HEK293T (cell line): ENCODE measurements around the gene LTB4R.

ENCODE experiments used
- CTCF ChIA-PET: fragments of 350-600 bp; formaldehyde crosslinking; extraction: SDS; loops from one replicate; lab custom pipeline; 2021; ENCODE audit warnings: antibody characterized with exemption, inconsistent platforms; lab: Yijun Ruan, JAX
- POLR2A ChIA-PET: fragments of 350-600 bp; formaldehyde crosslinking; extraction: SDS; loops from one replicate; lab custom pipeline; 2020; ENCODE audit warnings: antibody characterized with exemption, inconsistent platforms; lab: Yijun Ruan, JAX
- DNase-seq: peaks from one replicate; pipeline ENCODE4 v3.0.0; 2012; ENCODE audit warnings: mixed read lengths; ENCODE audit errors: extremely low spot score
- ARNT ChIP-seq: fragments of 450-650 bp; IDR thresholded peaks from 2 replicates; pipeline ENCODE4 v1.6.1; 2017; ENCODE audit warnings: mild to moderate bottlenecking
- BHLHE40 ChIP-seq: fragments of 450-650 bp; IDR thresholded peaks from 2 replicates; pipeline ENCODE4 v1.6.1; 2016; ENCODE audit warnings: mild to moderate bottlenecking, moderate library complexity, borderline replicate concordance
- CTBP1 ChIP-seq: fragments of 450-650 bp; IDR thresholded peaks from 2 replicates; pipeline ENCODE4 v1.6.1; 2016; ENCODE audit warnings: borderline replicate concordance
- ELF4 ChIP-seq: fragments of 450-650 bp; IDR thresholded peaks from 2 replicates; pipeline ENCODE4 v1.6.1; 2017; ENCODE audit warnings: antibody characterized with exemption
- FOXA1 ChIP-seq: fragments of 450-650 bp; IDR thresholded peaks from 2 replicates; pipeline ENCODE4 v1.6.1; 2016; ENCODE audit warnings: mild to moderate bottlenecking
- FOXK2 ChIP-seq: fragments of 450-650 bp; IDR thresholded peaks from 2 replicates; pipeline ENCODE4 v1.6.1; 2016; ENCODE audit warnings: mild to moderate bottlenecking
- FOXM1 ChIP-seq: fragments of 450-650 bp; IDR thresholded peaks from 2 replicates; pipeline ENCODE4 v1.6.1; 2017; ENCODE audit warnings: mild to moderate bottlenecking, borderline replicate concordance
- HDGF ChIP-seq: fragments of 450-650 bp; IDR thresholded peaks from 2 replicates; pipeline ENCODE4 v1.6.1; 2017; ENCODE audit warnings: antibody characterized with exemption, borderline replicate concordance
- L3MBTL2 ChIP-seq: fragments of 450-650 bp; conservative IDR thresholded peaks from 2 replicates; pipeline ENCODE4 v1.6.1; 2016; ENCODE audit warnings: mild to moderate bottlenecking
- LEF1 ChIP-seq: fragments of 450-650 bp; IDR thresholded peaks from 2 replicates; pipeline ENCODE4 v1.6.1; 2017; ENCODE audit warnings: mild to moderate bottlenecking, borderline replicate concordance
- NFRKB ChIP-seq: fragments of 450-650 bp; IDR thresholded peaks from 2 replicates; pipeline ENCODE4 v1.6.1; 2016; ENCODE audit warnings: mild to moderate bottlenecking, moderate library complexity
- PKNOX1 ChIP-seq: fragments of 450-650 bp; IDR thresholded peaks from 2 replicates; pipeline ENCODE4 v1.6.1; 2016
- SP1 ChIP-seq: fragments of 450-650 bp; IDR thresholded peaks from 2 replicates; pipeline ENCODE4 v1.6.1; 2017
- SUZ12 ChIP-seq: fragments of 450-650 bp; IDR thresholded peaks from 2 replicates; pipeline ENCODE4 v1.6.1; 2016; ENCODE audit warnings: mild to moderate bottlenecking
- TARDBP ChIP-seq: fragments of 450-650 bp; IDR thresholded peaks from 2 replicates; pipeline ENCODE4 v1.6.1; 2016
- ZNF384 ChIP-seq: fragments of 450-650 bp; IDR thresholded peaks from 2 replicates; pipeline ENCODE4 v1.6.1; 2016

Gene LTB4R

DNA sequence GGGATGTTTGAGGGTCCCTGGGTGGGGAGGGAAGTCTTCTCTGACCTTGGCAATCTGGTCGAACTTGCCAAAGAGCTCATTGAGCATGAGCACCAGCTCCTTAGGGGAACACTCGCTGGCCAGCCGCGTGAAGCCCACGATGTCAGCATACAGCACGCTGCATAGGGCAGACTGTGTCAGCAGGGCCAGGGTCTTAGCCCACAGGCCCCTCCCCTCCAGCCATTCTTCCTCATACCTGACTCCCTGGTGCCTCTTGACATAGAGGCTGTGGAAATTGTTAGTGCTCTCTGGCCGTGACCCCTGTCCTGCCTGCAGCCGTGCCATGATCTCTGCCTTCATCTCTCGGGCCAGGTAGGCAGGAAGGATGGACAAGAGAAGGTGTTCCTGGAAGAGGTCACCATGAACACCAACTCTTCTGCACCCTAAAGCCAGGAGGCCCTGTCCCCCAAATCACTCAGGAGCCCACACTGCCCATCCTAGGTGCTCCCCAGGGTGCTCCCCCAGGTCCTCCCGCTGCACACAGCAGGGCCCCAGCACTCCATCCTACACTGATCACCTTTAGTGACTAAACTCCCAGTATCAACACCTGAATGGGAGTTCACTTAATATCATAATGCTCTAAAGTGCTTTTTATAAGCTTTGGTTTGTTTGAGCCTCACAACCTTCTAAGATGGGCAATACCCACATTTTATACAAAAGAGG, 19.8 kb downstream of the LTB4R start:
- ChIA-PET CTCF (interaction anchor here (0.6 to 9.6 kb wide), 4 partner anchors 32 to 99 kb away, joined by 3 to 145 read pairs (median 3); partner anchors contain the start of genes CBLN3, DHRS1, KHNYN and NOP9), POLR2A (interaction anchor here (0.9 to 2.0 kb wide), 4 partner anchors 101 to 111 kb away, joined by 3 to 5 read pairs (median 4); no protein-coding TSS in a partner anchor)
- TF ChIP-seq ELF4 (no peak), NFRKB (no peak), ZNF384 (no peak), HDGF (no peak), SUZ12 (no peak), BHLHE40 (no peak), FOXM1 (no peak), PKNOX1 (no peak), L3MBTL2 (no peak), FOXA1 (no peak), CTBP1 (no peak), LEF1 (no peak), TARDBP (no peak), FOXK2 (no peak), ARNT (no peak), SP1 (no peak)
- no peak for DNase-seq

GRCh38 chr14:24331731-24332267, 20.5 kb downstream of the LTB4R start:
- ChIA-PET POLR2A (interaction anchor here (0.9 to 2.0 kb wide), 6 partner anchors 35 to 110 kb away, joined by 4 to 8 read pairs (median 4); partner anchors contain the start of gene KHNYN), CTCF (interaction anchor here (0.6 to 9.6 kb wide), 5 partner anchors 32 to 105 kb away, joined by 3 to 145 read pairs (median 4); partner anchors contain the start of genes CBLN3, DHRS1, KHNYN and NOP9)
- TF ChIP-seq HDGF (no peak), CTBP1 (no peak), ELF4 (no peak), TARDBP (no peak), FOXA1 (no peak), ZNF384 (0 out of 2 replicates have a peak, but pooled peaks have one; percentile 58)
- DNase-seq, result no peak

DNA sequence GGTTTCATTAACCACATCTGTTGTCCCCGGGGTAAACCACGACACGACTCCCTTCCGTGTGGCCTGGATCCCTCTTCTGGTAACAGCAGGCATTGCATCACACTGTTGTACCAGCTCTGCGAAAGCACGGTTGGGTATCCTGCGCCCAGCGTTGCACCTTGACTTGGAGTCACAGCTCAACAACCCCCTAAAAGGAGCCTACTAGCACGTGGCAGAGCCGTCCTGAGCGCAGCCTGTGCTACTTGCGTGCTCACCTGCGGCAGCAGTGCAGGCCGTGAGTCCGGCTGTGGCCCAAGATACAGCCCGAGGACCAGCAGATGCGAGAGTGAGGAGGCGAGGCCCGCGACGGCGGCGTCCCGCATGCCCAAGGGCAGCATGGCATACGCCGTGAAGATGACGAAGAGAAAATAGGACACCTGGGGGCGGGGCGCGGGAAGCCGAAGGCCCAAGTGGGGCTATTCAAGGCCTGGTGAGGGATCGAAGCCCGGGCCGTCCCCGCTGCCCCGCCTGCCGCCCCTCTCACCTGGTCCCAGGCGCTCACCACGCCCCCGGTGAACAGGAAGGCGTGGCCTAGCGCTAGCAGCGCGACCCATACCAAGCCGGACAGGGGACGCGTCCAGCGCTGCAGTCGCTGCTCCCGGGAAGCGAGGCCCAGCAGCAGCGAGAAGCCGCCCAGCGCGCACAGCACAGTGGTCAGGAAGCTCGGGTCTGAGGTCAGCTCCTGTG, 21.1 kb downstream of the LTB4R start:
- DNase-seq, result peak; percentile 71
- POLR2A ChIA-PET, result interaction anchor here (0.9 to 2.0 kb wide), 9 partner anchors 34 to 109 kb away, joined by 3 to 37 read pairs (median 4); partner anchors contain the start of genes KHNYN and TINF2
- CTCF ChIA-PET, result interaction anchor here (0.6 to 9.6 kb wide), 16 partner anchors 11 to 111 kb away, joined by 3 to 145 read pairs (median 5); partner anchors contain the start of genes CBLN3, CIDEB, DHRS1 and KHNYN
- TF ChIP-seq FOXM1 (no peak), ZNF384 (no peak; the same call in 1 of the 2 replicates), HDGF (no peak), LEF1 (no peak), FOXA1 (no peak), FOXK2 (no peak), SP1 (no peak)

- CTCF ChIA-PET, result interaction anchor here (0.7 to 9.6 kb wide), 7 partner anchors 11 to 121 kb away, joined by 3 to 145 read pairs (median 11); partner anchors contain the start of genes CBLN3, CHMP4A, CIDEB and KHNYN
- POLR2A ChIA-PET, result interaction anchor here (1.1 to 2.4 kb wide), 4 partner anchors 95 to 102 kb away, joined by 5 to 37 read pairs (median 8); partner anchors contain the start of genes CBLN3 and KHNYN
- TF ChIP-seq ELF4, result no peak
- TF ChIP-seq FOXA1, result no peak
- no peak for TF ChIP-seq BHLHE40
- TF ChIP-seq FOXM1, result no peak
- no peak for TF ChIP-seq CTBP1
- no peak for TF ChIP-seq HDGF
- TF ChIP-seq L3MBTL2, result no peak
- no peak for TF ChIP-seq LEF1
- no peak for TF ChIP-seq FOXK2
- no peak for TF ChIP-seq ARNT
- no peak for TF ChIP-seq PKNOX1
- no peak for TF ChIP-seq ZNF384
- no peak for TF ChIP-seq NFRKB
- TF ChIP-seq SUZ12, result no peak
- no peak for TF ChIP-seq TARDBP
- no peak for TF ChIP-seq SP1
- DNase-seq, result no peak
Observed at GRCh38 chr14:24334431-24335291, 23.4 kb downstream of the LTB4R start, which contains the start of gene ADCY4. Gene ADCY4 (minus strand): TSS chr14:24335071. CDS start chr14:24334652, 419 bp downstream.
